Epithelial cell of prostate (primary cell): ENCODE measurements around the gene LPIN1.
"Not testable (repeated sequence)": the region's sequence is repeated elsewhere in the genome, so short reads cannot be mapped to it uniquely, and the experiment has no call there.

ENCODE experiments used
- DNase-seq: peaks from one replicate; pipeline ENCODE4 v3.0.0-alpha.2; 2011; ENCODE audit warnings: low read depth, low spot score
- H3K27ac ChIP-seq: fragments of 450-650 bp; 2 replicates; pipeline ENCODE4 v1.5.1; 2017; ENCODE audit warnings: mild to moderate bottlenecking

LPIN1 gene

DNA sequence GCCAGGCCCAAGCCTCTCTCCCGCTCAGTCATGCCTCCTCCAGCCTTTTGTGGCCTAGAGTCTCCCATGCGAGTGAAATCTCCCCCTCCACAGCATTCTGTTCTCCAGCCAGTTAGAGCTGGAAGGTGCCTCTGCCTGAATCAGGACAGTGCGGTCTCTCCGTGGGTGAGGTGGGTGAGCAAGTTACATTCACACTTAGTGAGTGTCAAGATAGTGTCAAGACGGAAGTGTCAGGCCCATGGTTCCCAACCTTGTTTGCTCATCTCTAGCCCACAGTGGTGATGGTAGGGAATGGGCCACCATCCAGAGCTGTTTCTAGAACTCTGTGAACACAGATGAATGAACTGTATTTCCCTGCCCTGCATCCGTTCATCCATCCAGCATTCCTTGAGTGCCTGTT lies 59.5 kb downstream of the LPIN1 start:
- DNase-seq = no peak

DNA sequence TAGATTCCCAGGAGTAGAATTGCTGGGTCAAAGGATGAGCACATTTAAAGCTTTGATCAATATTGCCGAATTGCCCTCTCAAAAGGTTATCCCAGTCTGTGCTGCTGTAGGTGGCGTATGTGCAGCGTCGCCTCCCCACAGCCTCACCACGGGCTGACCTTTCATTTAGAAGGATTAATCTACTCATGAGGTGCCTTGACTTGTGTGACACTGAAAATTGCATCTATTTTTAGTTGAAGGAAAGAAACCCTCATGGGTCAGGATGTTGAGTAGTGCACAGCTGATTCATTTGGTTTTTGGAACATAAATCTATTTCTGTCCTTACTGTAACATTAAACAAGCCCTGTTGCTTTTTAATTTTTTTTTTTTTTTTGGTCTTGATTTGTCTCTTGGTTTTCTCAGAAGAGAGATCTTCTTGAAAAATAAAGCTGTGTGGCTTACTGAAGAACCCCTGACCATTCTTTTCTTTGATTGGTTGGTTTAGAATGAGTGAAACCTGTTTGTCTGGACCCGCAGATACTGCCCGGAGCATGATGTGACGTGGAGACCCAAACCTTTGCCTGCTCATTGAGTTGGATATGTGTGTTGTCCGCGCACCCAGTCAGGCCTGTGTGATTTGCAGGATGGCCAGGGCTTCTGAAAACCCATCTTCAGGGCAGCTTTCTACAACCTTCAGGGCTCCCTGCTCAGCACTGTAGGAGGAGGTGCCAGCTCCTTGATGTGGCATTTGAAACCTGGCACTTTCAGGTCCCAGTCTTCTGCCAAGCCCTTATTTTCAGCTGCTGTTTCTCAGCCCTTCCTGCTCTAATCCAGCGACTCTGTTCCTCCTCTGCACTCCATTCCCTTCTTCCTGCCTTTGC lies 61.0 kb downstream of the LPIN1 start:
- no peak overlapping the region for H3K27ac ChIP-seq
- DNase-seq = no peak

More for the DNA sequence above, 59.5 kb downstream of the LPIN1 start:
- no peak overlapping the region for H3K27ac ChIP-seq

DNA sequence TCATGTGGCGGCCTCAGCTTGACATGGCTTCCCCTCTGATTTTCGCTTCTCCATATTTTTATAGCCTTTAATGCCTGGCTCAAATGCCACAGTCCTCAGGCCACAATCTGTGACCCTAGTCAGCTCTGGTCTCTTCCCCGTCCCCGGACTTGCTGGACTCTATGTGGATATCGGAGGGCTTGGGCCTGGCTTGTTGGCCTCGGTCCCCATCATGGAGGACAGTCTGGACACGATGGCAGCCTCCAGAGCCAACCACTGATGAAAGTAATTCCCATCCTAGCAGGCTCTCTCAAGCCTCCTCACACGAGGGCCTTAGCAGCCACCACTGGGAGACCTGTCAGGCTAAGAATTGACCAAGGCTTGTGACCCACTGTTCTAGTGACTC lies 61.6 kb downstream of the LPIN1 start:
- no peak overlapping the region for H3K27ac ChIP-seq
- DNase-seq = no peak

DNA sequence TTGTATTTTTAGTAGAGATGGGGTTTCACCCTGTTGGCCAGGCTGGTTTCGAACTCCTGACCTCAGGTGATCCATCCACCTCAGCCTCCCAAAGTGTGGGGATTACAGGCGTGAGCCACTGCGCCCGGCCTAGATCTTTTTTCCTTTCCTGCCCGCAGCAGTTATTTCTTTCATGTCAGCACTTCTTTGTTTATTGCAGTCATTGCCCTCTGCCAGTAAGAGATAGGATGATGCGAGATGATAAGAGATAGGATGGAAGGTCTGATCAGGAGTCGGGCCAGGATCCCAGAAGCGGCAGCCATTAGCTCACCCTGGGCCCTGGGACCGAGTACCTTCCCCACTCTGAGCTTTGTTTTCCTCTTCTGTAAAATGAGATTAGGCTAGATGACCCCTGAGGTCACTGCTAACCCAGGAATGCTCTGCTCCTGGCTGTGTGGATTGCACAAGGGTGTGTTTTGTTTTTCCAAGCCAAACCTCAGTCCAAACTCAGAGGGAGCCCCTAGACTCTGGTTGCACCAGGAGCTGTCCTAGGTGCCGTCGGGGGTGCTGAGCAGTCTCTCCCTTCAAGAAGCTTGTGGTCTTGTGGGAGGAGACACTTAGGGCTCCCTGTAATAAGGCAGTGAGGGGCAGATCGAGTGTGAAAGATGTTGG lies 63.3 kb downstream of the LPIN1 start:
- H3K27ac ChIP-seq = no peak overlapping the region
- DNase-seq = no peak

DNA sequence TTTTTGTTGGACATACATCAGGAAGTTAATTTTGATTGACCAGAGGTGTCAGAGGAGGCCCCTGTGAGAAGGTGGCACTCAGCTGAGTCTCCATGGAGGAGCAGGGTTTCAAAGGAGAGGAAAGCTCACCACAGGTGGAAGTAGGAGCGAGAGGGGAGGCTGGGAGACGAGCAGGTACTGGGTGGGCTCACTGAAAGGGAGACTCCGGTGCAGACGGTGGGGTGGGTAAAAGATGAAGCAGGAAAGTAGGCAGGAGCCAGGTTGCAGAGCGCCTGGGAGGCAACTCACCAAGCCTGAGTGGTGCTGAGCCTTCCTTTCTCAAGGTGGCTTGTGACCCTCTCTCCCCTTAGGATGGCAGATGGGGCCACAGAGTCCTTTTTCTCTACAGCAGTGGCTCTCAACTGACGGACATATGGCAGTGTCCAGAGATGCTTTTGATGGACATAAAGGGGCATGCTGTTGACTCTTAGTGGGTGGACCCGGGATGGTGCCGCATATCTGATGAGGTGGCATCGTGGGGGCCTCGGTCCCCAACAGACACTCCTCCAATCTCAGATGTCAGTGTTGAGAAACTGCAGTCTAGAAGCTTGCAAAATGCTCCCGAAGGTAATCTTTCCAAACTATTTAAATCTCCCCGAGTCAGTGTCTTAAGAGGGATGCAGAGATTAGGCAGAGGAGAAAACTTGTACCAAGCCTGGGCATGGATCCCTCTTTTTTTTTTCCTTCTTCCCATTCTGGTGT lies 64.0 kb downstream of the LPIN1 start:
- H3K27ac ChIP-seq = no peak overlapping the region
- DNase-seq = no peak

DNA sequence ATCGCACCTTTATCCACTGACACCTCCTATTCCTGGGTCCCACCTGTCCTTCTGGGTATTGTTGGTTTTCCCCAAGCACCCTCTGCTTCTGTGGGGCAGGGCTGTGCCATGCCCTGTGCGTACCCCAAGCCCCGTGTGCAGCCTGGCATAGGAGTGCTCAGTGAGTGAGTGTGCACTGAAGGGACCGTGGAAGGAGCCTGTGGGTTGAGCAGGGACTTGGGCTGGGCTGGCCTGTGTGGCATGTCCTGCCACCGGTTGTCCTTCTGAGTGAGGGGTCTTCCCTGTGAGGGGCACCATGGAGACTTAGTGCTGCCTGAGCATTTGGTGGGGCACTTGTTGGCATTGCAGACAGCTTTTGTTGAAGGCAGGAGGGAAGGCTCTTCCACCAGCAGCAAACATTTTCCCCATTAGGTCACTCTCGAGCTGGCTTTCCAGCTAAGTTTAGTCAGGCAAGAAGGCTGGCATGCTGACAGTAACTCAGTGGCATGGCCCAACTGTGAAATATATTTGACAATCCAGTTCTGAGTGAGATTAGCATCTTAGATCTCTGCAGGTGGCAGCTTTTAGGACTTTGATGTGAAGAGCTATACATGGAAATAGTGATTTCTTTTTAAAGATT lies 64.7 kb downstream of the LPIN1 start:
- no peak for DNase-seq
- H3K27ac ChIP-seq = no peak overlapping the region

DNA sequence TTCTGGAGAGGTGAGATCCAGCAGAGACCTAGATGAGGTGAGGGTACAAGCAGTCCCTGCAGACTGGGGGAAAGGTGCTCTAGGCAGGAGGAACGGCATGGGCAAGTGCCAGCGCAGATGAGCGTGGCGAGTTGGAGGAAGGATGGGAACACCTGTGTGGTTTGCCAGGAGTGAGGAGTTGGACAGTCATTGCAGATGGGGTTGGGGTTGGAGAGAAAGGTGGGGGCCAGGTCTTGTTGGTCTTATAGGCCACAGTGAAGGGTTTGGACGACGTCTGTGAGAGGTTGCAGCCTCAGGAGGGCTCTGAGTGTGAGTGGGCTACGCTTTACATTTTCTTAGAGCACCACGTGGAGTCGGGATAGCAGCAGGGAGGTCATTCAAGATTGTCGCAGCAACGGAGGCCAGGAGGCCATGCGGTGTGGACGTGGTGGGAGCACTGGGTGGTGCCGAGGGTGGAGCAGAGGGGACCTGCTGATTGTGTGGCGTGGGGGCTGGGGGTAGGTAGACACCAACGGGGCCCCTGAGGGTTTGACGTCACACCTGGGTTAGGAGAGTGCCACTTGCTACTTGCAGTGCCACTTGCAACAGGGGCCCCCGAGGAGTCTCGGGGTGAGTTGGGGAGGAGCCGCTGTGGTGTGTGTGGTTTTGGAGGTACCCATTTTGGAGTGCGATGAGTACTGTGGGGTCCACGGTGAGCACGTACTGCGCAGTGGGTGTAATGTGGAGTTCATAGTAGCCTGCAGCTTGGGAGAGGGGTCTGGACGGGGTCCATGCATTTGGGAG lies 66.2 kb downstream of the LPIN1 start:
- H3K27ac ChIP-seq = no peak overlapping the region
- no peak for DNase-seq

DNA sequence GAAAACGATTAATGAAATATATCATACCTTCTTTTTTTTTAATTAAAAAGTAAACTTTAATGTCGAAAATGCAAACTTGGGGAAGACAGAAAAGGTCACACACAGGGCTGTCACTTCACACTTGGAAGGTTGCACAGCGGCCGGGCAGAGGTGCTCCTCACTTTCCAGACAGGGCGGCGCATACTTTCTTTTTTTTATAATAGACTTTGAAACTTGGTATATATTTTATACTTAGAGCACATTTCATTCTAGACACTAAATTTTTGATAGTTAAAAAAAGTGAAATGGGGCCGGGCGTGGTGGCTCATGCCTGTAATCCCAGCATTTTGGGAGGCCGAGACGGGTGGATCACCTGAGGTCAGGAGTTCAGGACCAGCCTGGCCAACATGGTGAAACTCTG lies 66.9 kb downstream of the LPIN1 start:
- DNase-seq, H3K27ac ChIP-seq: not testable (repeated sequence)

DNA sequence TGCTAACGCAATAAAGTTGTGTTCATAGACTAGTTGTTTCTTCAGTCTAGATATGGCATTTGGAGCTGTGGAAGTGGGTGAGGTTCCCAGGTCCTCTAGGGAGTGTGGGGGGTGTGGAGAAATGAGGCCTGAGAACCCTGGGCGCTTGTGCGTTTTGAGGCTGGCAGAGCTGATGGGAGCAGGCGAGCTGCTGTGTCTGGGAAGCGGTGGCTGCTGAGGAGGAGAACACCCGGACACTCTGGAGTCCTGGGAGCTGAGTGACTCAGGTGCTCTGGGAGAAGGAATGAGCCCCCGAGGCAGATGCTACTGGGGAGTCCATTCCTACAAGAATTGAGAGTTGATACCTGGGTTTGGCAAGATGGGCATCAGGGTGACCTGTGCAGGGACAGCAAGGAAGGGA lies 67.5 kb downstream of the LPIN1 start:
- H3K27ac ChIP-seq = no peak overlapping the region
- no peak for DNase-seq

DNA sequence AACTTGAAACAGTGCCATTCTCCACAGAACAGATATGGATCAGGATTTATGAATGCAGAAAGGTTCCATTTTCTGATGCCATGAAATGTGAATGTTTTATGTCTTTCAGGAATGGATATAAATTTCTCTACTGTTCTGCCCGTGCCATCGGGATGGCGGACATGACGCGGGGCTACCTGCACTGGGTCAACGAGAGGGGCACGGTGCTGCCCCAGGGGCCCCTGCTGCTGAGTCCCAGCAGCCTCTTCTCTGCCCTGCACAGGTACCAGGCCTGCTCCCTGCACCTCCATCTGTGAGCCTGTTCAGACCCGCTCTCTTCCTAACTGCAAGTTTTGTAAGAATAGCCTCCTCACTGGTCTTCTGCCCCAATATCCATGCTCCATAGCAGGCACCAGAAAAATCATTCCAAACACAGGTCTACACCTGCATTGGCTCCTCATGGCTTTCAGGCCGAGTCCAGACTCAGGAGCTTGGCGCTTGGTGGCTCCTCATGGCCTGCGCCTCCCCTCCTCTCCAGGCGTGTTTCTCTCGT lies 68.6 kb downstream of the LPIN1 start:
- no peak overlapping the region for H3K27ac ChIP-seq
- DNase-seq = no peak

DNA sequence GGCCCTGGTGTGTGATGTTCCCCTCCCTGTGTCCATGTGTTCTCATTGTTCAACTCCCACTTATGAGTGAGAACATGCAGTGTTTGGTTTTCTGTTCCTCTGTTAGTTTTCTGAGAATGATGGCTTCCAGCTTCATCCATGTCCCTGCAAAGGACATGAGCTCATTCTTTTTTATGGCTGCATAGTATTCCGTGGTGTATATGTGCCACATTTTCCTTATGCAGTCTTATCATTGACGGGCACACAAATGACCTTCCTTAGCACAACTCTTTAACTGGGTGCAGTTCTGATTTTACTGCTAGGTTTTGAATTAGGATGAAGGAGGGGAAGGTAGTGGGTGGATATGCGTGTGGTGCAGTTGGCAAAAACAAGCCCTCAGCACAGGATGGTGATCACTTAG lies 70.5 kb downstream of the LPIN1 start:
- DNase-seq, H3K27ac ChIP-seq: not testable (repeated sequence)

DNA sequence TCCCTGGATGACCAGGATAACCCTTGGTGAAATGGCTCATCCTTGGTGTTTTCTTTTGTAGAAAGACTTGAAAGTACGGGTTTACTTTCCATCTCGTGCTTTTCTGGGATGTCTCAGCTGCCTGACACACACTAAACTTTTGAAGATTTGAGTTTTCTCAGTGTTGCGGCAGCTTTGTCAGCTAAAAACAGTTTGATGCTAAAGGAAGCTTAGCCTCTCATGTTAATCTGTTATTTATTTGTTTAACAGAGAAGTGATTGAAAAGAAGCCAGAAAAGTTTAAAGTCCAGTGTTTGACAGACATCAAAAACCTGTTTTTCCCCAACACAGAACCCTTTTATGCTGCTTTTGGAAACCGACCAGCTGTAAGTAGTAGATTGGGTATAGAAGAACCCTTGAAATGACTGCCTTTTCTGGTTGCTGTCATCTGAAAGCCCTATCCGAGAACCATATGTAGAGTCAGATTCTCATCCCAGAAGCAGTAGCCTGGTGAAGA lies 72.8 kb downstream of the LPIN1 start:
- DNase-seq = no peak
- H3K27ac ChIP-seq = no peak overlapping the region

DNA sequence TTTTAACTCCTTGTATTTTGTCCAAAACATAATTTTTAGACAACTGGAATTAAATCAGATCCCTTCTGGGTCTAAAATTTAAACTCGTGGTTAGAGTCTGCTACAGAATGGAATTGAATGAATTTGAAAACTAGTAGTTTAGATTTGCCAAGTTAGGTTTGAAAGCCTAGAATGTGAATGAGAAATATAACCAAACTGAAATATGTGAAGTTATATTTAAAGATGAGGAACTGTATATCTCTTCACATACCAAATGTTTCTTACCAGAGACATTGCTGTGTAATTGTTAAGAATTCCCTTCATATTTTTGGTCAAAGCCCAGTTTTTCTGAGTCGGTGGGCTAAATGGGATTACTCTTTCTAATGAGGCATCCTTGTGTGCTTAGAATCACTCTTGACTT lies 74.2 kb downstream of the LPIN1 start:
- H3K27ac ChIP-seq = no peak overlapping the region
- DNase-seq = no peak

DNA sequence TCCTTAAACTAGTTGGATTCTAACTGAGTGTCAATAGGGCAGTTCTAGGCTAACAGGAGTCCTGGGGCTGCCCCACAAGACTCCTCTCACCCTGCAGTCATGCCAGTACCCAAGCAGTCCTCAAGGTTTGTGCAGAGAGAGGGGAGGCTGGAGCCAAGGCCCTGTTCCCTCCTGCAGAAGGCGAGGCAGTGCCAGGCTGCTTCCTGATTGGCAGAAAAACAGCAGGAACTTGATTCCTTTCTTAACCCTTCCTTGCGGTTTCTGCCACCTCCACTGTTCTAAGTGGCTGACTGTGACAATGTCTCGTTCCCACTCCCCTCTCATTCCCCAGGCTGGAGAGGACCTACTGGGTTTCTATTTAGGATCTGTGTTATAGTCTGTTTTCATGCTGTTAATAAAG lies 75.3 kb downstream of the LPIN1 start:
- H3K27ac ChIP-seq = no peak overlapping the region
- DNase-seq = no peak

DNA sequence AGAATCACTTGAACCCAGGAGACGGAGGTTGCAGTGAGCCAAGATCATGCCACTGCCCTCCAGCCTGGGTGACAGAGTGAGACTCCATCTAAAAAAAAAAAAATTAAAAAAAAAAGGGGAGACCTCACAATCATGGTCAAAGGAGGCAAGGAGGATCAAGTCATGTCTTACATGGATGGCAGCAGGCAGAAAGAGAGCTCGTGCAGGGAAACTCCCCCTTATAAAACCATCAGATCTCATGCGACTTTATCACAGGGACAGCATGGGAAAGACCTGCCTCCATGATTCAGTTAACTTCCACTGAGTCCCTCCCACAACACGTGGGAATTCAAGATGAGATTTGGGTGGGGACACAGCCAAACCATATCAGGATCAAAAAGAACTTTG lies 75.9 kb downstream of the LPIN1 start:
- not testable (repeated sequence) for DNase-seq, H3K27ac ChIP-seq

DNA sequence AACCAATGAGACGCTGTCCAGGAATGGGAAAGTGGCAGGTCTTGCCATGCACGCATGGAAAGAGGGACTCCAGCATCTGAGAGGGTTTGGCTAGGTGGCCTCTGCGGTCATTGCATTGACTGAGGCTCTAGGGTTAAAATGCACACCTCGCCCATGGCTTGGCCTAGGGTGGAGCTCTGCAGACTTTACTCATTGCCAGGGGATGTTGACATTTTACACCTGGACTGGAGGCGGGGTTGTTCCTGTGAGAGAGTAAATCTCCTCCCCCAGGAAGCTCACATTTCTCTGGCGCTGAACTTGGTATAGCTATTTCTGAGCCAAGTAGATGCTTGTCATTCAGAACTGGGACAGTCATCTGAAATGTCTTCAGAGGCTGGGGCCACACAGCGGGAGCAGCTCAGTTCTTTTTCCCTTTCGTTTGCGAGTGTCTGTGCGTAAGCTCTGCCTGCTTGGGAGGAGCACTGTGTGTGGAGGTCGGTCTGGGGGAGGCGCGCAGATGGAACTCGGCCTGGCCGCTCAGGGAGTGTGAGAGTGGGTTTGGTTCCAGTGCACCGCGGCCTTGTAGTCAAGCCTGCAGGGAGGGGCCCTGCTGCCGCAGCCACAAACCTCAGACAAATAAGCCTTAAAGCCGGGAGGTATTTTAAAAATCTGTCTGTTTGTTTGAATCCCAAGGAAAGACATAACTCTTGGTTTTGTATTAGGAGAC lies 76.5 kb downstream of the LPIN1 start:
- H3K27ac ChIP-seq = no peak overlapping the region
- peak; percentile 5 for DNase-seq

DNA sequence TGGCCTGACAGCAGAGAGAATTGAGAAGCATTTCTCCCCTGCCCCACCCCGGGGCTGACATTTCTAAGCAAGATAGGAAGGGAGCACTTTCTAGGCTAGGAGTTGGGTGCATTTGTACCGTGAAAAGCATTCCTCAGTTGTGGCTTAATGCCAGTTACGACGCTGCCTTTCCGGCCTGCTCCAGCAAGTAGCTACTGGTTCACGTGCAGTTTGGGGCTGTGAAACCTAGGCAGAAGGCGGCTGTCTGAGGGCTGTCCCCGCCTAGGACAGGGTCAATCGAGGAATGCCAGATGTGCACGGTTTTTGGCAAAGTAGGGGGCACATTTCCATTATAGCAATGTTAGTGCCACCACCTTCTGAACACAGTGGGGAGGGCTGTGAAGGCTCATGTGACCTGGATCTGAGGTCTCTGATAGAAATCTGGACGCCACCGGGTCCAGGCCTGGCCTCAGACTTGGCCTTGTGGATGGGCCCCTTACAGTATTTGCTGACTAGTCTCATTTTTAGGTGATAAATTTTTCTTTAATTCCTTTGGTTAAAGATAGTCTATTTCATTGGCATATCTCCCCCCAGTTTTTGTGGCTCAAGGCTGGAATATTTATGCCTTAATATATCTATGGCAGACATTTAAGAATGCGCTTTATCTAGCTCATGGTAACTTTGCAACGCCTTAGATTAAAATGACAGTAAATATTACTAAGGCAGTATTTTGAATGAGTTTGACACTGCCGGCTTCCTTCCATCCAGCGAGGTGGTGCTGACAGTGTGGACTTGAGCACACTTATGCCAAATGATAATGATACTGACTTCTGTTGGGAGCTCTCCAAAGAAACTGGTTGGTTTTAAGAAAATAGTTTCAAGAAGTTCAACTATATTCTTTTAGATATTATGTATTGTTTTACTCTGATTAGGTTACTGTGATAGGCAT lies 78.7 kb downstream of the LPIN1 start:
- no peak overlapping the region for H3K27ac ChIP-seq
- no peak for DNase-seq

DNA sequence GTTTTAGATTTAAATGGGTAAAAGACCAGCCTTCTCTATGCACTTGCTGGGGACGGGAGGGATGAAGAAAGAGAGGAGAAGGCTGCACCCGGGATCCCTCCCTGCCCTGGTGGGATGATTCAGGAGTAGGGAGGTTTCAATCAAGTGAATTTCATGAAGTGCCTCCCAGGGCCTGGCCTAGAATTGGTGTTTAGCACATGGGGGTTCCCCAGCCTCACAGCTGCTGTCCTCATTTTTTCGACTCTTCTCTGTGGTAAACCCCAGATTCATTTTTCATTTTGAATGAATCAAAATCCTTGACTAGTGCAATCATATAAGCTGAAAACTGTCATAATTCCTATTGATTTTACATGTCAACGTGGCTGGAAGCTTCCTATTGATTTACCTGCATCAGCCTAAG lies 81.1 kb downstream of the LPIN1 start:
- no peak for DNase-seq
- no peak overlapping the region for H3K27ac ChIP-seq
